Measurements from ENCODE around the gene SORCS3.

SORCS3 gene

GRCh38 chr10:105185161-105185560 is 544.1 kb downstream of the SORCS3 start:
- DNase-seq (ENCODE audit: low read depth) = no peak
- TF ChIP-seq CTCF (conservative IDR thresholded peaks at IDR 0.05; ENCODE audit: low read depth, low read length) = no peak
- no peak overlapping the region for H3K4me3 ChIP-seq (ENCODE audit: low read length)

- no peak overlapping the region for H3K4me3 ChIP-seq (ENCODE audit: low read length)
- peak; percentile 15 for TF ChIP-seq CTCF (conservative IDR thresholded peaks at IDR 0.05; ENCODE audit: low read depth, low read length)
- DNase-seq (ENCODE audit: low read depth) = peak; percentile 98
Observed at GRCh38 chr10:105187243-105187642, 546.2 kb downstream of the SORCS3 start.

GRCh38 chr10:105188737-105189462 is 547.8 kb downstream of the SORCS3 start:
- DNase-seq (ENCODE audit: low read depth) = peak; percentile 98
- TF ChIP-seq CTCF (conservative IDR thresholded peaks at IDR 0.05; ENCODE audit: low read depth, low read length) = peak; percentile 11
- H3K4me3 ChIP-seq (ENCODE audit: low read length) = no peak overlapping the region

GRCh38 chr10:105189463-105189800 is 548.3 kb downstream of the SORCS3 start:
- no peak for TF ChIP-seq CTCF (conservative IDR thresholded peaks at IDR 0.05; ENCODE audit: low read depth, low read length)

GRCh38 chr10:105192146-105192545 is 551.1 kb downstream of the SORCS3 start:
- DNase-seq (ENCODE audit: low read depth) = no peak
- TF ChIP-seq CTCF (conservative IDR thresholded peaks at IDR 0.05; ENCODE audit: low read depth, low read length) = no peak

More at GRCh38 chr10:105189463-105189800, 548.3 kb downstream of the SORCS3 start:
- H3K4me3 ChIP-seq (ENCODE audit: low read length) = no peak overlapping the region
- no peak for DNase-seq (ENCODE audit: low read depth)

GRCh38 chr10:105192861-105193260 is 551.8 kb downstream of the SORCS3 start:
- H3K4me3 ChIP-seq (ENCODE audit: low read length) = no peak overlapping the region
- DNase-seq (ENCODE audit: low read depth) = no peak
- TF ChIP-seq CTCF (conservative IDR thresholded peaks at IDR 0.05; ENCODE audit: low read depth, low read length) = no peak

More at GRCh38 chr10:105192146-105192545, 551.1 kb downstream of the SORCS3 start:
- no peak overlapping the region for H3K4me3 ChIP-seq (ENCODE audit: low read length)

- no peak overlapping the region for H3K4me3 ChIP-seq (ENCODE audit: low read length)
- no peak for TF ChIP-seq CTCF (conservative IDR thresholded peaks at IDR 0.05; ENCODE audit: low read depth, low read length)
- DNase-seq (ENCODE audit: low read depth) = no peak
Observed at GRCh38 chr10:105195831-105196230, 554.7 kb downstream of the SORCS3 start.

Measured in retinal pigment epithelial cell (primary cell).